ENCODE data around the gene ERBB3.

Gene ERBB3

DNA sequence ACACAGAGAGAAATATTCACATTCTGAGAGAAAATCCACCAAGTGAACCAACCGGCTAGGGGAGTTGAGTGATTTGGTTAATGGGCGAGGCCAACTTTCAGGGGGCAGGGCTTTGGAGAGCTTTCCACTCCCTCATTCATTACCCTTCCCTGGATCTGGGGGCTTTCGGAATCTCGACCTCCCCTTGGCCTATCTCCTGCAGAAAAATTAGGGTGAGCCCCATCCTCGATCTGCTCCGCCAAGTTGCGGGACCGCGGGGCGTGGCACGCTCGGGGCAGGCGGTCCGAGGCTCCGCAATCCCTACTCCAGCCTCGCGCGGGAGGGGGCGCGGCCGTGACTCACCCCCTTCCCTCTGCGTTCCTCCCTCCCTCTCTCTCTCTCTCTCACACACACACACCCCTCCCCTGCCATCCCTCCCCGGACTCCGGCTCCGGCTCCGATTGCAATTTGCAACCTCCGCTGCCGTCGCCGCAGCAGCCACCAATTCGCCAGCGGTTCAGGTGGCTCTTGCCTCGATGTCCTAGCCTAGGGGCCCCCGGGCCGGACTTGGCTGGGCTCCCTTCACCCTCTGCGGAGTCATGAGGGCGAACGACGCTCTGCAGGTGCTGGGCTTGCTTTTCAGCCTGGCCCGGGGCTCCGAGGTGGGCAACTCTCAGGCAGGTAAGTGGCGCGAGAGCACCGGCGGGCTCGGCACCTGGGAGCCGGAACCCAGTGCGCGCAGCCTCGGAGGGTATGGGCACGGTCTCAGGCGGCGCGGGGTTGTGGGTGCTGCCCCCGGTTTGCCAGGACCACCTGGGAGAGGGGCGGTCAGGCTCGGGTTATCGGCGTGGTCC, at the start of gene ERBB3:
ERBB3 (plus strand) TSS at position 443 of the 833 bp plus-strand sequence; CDS start at position 579, 136 bp downstream.
- in situ Hi-C loops (cut with MboI; ENCODE audit: low pct_unique_long_range_greater_than_20kb, low sequenced_read_pairs, unreplicated experiment) = no loop called here
- TF ChIP-seq CTCF (IDR thresholded peaks at IDR 0.05; ENCODE audit: extremely low read depth, insufficient read depth, missing control alignments) = no peak
- peak; percentile 76 for DNase-seq (ENCODE audit: low spot score)

DNA sequence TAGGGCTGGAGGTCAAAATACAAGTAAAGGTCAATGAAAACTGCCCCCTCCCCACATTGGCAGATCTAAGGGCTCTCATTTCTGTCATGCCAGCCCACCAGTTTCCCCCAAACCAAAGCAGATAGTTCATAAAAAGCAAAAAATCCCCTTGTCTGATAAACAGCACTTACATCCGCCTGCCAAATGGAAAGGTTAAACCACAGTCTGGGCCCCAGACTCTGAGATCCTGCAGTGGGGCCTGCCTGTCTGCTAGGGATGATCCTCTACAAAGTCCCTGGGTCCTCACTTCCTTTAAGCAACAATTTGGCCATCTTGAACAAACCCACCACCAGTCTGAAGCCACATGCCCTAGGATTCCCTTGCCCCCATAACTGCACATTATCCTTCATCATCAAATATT, 48.0 kb upstream of the ERBB3 start:
- DNase-seq (ENCODE audit: low spot score) = no peak
- in situ Hi-C loops (cut with MboI; ENCODE audit: low pct_unique_long_range_greater_than_20kb, low sequenced_read_pairs, unreplicated experiment) = loop anchor here (25.0 kb wide), 1 partner anchor 295 kb away; the partner anchor contains the start of genes CD63 and GDF11
- TF ChIP-seq CTCF (IDR thresholded peaks at IDR 0.05; ENCODE audit: extremely low read depth, insufficient read depth, missing control alignments) = no peak

GRCh38 chr12:56034586-56035332, 45.2 kb upstream of the ERBB3 start:
- in situ Hi-C loops (cut with MboI; ENCODE audit: low pct_unique_long_range_greater_than_20kb, low sequenced_read_pairs, unreplicated experiment) = loop anchor here (5.0 to 25.0 kb wide), 2 partner anchors 32 to 297 kb away; partner anchors contain the start of genes CD63 and GDF11
- DNase-seq (ENCODE audit: low spot score) = no peak
- no peak for TF ChIP-seq CTCF (IDR thresholded peaks at IDR 0.05; ENCODE audit: extremely low read depth, insufficient read depth, missing control alignments)

- in situ Hi-C loops (cut with MboI; ENCODE audit: low pct_unique_long_range_greater_than_20kb, low sequenced_read_pairs, unreplicated experiment) = loop anchor here (5.0 to 25.0 kb wide), 2 partner anchors 35 to 300 kb away; partner anchors contain the start of genes CD63 and GDF11
- TF ChIP-seq CTCF (IDR thresholded peaks at IDR 0.05; ENCODE audit: extremely low read depth, insufficient read depth, missing control alignments) = no peak
- DNase-seq (ENCODE audit: low spot score) = no peak
Observed at GRCh38 chr12:56037161-56037560, 42.8 kb upstream of the ERBB3 start.

DNA sequence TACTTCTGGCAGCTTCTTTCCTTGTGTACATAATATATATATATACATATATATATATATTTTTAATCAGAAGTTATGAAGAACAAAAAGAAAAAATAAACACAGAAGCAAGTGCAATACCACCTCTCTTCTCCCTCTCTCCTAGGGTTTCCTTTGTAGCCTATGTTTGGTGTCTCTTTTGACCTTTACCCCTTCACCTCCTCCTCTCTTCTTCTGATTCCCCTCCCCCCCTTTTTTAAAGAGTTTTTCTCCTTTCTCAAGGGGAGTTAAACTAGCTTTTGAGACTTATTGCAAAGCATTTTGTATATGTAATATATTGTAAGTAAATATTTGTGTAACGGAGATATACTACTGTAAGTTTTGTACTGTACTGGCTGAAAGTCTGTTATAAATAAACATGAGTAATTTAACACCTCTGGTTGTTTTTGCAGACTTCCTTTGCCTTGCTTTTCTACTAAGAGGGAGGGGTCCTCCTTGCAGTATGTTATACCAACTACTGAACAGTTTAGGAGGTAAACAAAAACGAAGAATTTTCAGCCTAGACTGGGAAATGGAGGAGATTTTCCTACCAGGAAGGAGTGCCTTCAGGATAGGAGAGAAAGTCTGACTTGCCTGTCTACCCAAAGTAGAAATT, 41.8 kb upstream of the ERBB3 start:
- DNase-seq (ENCODE audit: low spot score) = no peak
- in situ Hi-C loops (cut with MboI; ENCODE audit: low pct_unique_long_range_greater_than_20kb, low sequenced_read_pairs, unreplicated experiment) = loop anchor here (5.0 to 25.0 kb wide), 2 partner anchors 36 to 301 kb away; partner anchors contain the start of genes CD63 and GDF11
- TF ChIP-seq CTCF (IDR thresholded peaks at IDR 0.05; ENCODE audit: extremely low read depth, insufficient read depth, missing control alignments) = no peak

- TF ChIP-seq CTCF (IDR thresholded peaks at IDR 0.05; ENCODE audit: extremely low read depth, insufficient read depth, missing control alignments) = no peak
- in situ Hi-C loops (cut with MboI; ENCODE audit: low pct_unique_long_range_greater_than_20kb, low sequenced_read_pairs, unreplicated experiment) = loop anchor here (25.0 kb wide), 1 partner anchor 303 kb away; the partner anchor contains the start of genes CD63 and GDF11
- no peak for DNase-seq (ENCODE audit: low spot score)
Observed at GRCh38 chr12:56040151-56040550, 39.8 kb upstream of the ERBB3 start.

All from GM13977 (cell line).